IPS-18c (cell line): ENCODE data around the gene LZTS3.
"Not testable (repeated sequence)": the region's sequence is repeated elsewhere in the genome, so short reads cannot be mapped to it uniquely, and the experiment has no call there.

Experiments
- H3K4me3 ChIP-seq: 2 replicates; pipeline ENCODE4 v1.7.0; 2013; ENCODE audit warnings: low read depth, mild to moderate bottlenecking, low read length, moderate library complexity; ENCODE audit not compliant: insufficient read depth
- H3K9me3 ChIP-seq: one replicate; pipeline ENCODE4 v1.6.1; 2013; ENCODE audit warnings: mild to moderate bottlenecking, low read length, moderate library complexity; ENCODE audit not compliant: control insufficient read depth, insufficient read depth

LZTS3 gene

DNA sequence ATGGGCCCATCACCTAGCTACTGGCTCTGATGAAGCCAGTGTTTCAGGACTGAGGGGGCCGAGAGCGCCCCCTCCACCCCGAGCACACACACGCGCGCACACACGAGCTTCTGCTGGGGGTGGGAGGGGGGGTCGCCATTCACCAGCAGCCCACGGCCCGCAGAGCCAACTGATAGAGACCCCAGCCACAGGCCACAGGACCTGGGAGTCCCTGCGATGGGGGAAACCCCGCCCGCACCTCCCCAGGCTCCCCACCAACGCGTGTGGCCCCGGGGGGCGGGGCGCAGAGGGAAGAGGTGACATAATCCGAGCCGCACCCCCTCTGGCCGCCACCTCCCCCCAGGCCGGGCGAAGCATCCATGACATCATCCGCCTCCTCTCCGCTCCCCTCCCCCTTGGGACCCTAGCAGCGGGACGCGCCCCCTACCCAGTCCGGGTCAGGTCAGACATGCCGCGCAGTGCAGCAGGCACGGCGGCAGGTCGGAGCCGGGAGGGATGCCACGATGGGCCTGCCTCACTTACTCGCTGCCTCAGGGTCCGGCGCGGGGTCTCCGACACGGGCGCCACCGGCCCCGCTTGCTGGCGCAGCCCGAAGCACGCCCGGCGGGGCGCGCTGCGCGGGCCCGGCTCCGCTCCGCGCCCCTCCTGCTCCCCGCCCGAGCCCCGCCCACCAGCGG lies at the start of gene LZTS3:
Gene LZTS3, minus strand, starts transcription at position 617 of the 677 bp plus-strand sequence. CDS start 6,386 bp downstream, outside the sequence.
- H3K4me3 ChIP-seq: peak within 1 kb of the TSS; percentile 98
- H3K9me3 ChIP-seq: no peaks in the 10 kb centered on the region

DNA sequence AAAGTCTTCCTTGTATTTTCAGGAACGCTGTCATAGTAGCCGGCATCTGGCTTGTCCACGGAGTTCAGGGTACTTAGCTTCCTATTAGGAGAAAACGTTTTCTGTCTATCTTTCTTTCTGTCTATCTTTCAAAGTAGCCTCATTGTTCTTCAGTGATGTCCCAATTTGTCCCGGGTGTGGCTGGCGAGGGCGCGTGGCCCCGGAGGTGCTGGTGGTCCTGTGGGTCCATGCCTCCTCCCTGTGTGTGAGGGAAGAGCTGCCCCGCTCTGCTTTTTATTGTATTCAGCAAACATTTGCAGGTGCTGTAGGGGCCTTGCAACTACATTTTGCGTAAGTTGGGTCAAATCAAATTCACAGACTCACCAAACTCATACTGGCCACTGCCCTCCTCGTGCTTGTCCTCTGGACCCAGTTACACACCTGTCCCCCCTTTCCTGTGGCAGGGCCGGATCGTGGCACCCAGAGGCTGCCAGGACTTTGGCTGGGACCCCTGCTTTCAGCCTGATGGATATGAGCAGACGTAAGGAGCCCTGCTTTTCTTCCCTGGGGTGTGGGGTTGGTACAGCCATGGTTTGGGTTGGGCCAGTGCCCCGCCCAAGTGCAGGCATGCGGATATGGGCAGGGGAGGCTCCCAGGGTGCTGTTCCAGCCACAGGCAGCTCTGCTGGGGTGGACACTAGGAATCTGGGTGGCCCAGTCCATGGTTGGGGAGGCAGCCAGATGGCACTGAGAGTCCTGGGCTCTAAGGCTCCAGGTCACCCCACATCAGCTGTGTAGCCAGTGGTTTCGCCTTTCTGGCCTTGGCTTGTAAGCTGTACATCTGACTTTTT lies 48.3 kb upstream of the LZTS3 start:
- H3K4me3 ChIP-seq: no peak overlapping the region
- no peaks in the 10 kb centered on the region for H3K9me3 ChIP-seq

GRCh38 chr20:3218307-3218988 lies 45.1 kb upstream of the LZTS3 start:
- Histone ChIP-seq H3K4me3 (no peak overlapping the region), H3K9me3 (no peaks in the 10 kb centered on the region)

DNA sequence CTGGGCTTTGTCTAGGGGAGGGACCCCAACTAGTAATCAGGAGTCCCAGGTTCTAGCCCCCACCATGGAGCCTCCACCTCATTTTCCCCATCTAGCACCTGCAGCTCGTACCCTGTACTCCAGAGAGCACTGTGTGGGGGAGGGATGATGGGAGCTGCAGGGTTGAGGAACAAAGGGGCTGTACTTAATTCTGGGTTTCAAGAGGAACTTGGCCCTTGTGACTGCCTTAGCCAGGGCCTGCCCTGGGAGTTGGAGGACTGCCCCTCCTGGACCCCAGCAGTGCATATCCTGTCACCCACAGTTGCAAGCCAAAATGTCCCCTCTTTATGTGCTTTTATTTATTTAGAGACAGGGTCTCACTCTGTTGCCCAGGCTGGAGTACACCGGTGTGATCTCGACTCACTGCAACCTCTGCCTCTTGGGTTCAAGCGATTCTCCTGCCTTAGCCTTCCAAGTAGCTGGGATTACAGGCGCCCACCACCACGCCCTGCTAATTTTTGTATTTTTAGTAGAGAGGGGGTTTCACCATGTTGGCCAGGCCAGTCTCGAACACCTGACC lies 42.1 kb upstream of the LZTS3 start:
- H3K4me3 ChIP-seq, H3K9me3 ChIP-seq: not testable (repeated sequence)

GRCh38 chr20:3213226-3213625 lies 39.9 kb upstream of the LZTS3 start:
- Histone ChIP-seq H3K4me3 (no peak overlapping the region), H3K9me3 (no peaks in the 10 kb centered on the region)

DNA sequence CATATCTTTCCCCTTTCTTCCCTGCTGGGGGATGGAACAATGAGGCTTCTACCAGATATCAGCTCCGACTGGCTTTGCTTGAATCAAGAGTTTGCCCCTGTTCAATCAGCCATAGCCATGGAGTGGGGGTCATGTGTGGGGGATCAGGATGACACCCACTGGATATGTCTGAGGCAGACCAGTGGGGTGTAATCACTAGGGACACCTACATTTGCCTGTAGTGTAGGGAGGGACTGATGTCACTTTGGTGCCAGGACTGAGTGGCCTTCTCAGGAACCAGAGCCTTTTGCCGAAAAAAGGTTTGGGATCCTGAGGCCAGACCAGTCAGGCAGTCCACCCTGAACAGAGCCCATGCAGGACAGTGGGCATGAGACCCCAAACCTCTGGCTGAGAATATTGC lies 37.0 kb upstream of the LZTS3 start:
- Histone ChIP-seq H3K9me3 (no peaks in the 10 kb centered on the region), H3K4me3 (peak overlapping the region; percentile 97)

GRCh38 chr20:3209946-3210317 lies 36.6 kb upstream of the LZTS3 start:
- no peaks in the 10 kb centered on the region for H3K9me3 ChIP-seq
- H3K4me3 ChIP-seq: peak overlapping the region; percentile 97

DNA sequence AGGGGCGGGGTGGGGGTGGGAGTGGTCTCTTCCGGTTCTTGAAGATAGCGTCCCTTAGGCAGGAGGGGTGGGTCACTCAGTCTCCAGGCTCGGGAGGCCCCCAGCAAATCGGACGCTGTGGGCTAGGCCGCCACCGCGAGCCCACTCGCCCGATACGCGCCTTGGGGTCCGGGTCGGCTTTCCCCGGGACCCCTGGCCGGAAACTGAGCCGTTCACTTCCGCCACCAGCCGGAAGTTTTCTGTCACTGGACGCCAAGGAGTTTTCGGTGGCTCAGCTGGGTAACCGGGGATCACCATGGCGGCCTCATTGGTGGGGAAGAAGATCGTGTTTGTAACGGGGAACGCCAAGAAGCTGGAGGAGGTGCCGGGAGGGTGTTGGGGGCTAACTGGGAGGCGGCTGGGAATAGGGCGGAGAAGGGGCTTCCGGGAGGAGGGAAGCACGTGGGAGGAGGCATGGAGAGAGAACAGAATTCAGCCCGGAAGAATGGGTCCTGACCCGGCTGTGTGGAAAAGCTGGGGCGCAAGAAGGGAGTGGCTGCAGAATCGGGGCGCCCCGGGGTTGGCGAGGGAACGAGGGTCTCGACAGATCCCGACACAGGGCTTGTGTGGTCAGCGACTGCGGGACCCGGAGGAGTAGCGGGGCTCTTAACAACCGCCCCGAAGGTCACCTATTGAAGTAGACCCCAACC lies 36.1 kb upstream of the LZTS3 start, which contains the start of gene ITPA:
Gene ITPA, plus strand, starts transcription at position 242 of the 689 bp plus-strand sequence. Its CDS starts 54 bp downstream, at position 296.
- no peaks in the 10 kb centered on the region for H3K9me3 ChIP-seq

GRCh38 chr20:3208786-3209256 lies 35.5 kb upstream of the LZTS3 start:
- Histone ChIP-seq H3K4me3 (peak overlapping the region; percentile 97), H3K9me3 (no peaks in the 10 kb centered on the region)

More for the DNA sequence above, 36.1 kb upstream of the LZTS3 start, which contains the start of gene ITPA:
- H3K4me3 ChIP-seq: peak within 1 kb of the TSS; percentile 97

DNA sequence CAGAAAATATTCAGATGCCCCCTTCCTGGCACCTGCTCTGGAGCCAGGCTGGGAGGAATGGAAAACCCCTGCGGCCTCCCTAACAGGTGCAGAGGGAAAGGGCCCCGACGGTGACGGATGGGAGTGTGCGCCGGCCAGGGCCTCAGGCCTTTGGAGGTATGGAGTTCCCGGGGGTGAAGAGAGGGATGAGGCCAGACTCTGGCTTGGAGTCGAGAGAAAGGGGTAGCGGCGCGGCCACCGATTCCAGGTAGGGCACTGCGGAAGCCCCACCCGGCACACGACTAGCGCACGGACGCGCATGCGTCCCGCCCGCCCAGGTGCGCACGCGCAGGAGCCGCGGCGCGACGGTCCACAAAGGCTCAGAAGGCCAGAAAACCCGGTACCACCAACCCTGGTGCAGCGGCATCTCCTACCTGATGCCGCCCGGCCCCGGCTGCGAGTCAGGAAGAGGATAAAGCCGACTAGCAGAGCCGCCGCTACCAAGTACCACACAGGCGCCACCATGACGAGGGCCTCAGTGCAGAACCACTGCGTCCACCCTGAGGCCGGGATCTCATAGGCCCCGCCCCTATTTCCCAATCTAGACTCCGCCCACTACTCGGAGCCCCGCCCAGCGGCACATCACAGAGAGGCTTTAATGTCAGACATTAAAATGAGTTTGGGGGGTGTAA lies 30.9 kb upstream of the LZTS3 start, which contains the start of gene DDRGK1:
Gene DDRGK1, minus strand, starts transcription at position 559 of the 671 bp plus-strand sequence. Its CDS starts 55 bp downstream, at position 504.
- Histone ChIP-seq H3K4me3 (peak within 1 kb of the TSS; percentile 96), H3K9me3 (no peaks in the 10 kb centered on the region)

DNA sequence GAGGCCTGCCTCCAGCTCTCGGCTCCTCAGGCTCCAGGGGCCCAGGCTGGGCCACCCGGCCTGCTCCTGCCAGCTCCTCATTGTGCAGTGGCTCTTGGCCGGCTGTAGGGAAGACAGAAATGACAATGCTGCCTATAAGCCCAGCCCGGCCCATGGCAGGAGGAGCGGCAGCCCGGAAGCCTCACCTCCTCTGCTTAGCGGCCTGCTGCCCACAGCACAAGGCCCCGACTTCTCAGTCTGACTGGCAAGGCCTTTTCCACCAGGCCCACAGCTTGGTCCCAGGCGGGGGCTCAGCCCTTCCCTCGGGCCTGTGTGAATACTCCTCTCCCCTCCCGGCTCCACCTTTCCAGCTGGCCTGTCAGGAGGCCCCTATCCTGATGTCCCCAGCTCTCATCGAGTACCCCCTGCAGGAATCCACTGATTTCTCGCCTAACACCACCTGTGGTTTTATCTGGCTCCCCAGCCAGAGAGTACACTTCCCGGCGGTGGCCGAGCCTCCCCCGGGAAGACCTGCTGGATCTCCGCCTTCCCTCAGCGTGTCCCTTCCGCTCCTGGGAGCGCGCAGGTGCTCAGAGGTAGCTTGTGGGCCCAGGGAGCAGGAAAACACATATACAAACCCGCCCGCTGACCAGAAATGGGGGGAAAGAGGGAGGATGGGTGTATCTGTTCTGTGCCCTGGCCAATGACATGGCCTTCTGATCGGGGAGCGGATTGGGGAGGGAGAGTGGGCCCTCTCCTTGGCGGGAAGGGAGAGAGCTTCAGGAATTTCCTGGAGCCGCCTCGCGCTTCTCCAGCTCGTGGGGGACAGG lies 30.2 kb upstream of the LZTS3 start:
- H3K4me3 ChIP-seq: peak overlapping the region; percentile 96
- no peaks in the 10 kb centered on the region for H3K9me3 ChIP-seq

- Histone ChIP-seq H3K9me3 (no peaks in the 10 kb centered on the region), H3K4me3 (no peak overlapping the region)
These were observed 29.6 kb upstream of the LZTS3 start for GRCh38 chr20:3202965-3203314.

GRCh38 chr20:3199976-3200755 lies 26.8 kb upstream of the LZTS3 start:
- H3K9me3 ChIP-seq: no peaks in the 10 kb centered on the region
- no peak overlapping the region for H3K4me3 ChIP-seq

DNA sequence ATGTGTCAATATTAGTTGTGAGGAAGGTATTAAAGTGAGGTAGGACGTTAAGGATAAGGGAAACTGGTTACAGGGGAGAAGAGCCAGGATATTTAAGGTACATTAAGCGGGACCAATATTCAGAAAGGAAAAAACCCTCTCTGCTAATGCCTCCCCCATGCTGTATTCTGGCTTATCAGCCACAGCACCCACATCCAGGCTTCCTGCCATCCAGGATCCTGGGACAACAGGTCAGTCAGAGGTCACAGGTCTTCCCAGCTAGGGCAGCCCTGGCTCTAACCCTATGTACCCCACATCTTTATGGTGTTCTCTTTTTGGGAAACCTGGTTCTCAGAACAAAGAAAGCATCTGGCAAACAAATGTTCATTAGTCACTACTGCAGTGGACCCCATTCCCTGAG lies 25.9 kb upstream of the LZTS3 start:
- no peak overlapping the region for H3K4me3 ChIP-seq

More for the DNA sequence above, 25.9 kb upstream of the LZTS3 start:
- H3K9me3 ChIP-seq: no peaks in the 10 kb centered on the region
